Stimulated activated CD4-positive, alpha-beta T cell treated with anti-CD3 and anti-CD28 coated beads, Interleukin-4, amount 100 ng/mL, for 24 hours (primary cell): ENCODE data around the gene TAS2R60.
"Not testable (repeated sequence)": the region's sequence is repeated elsewhere in the genome, so short reads cannot be mapped to it uniquely, and the experiment has no call there.

Experiments used
- DNase-seq: peaks from one replicate; pipeline ENCODE4 v3.0.0-alpha.2; 2020

The TAS2R60 gene

GRCh38 chr7:143479055-143479766 lies 36.0 kb downstream of the TAS2R60 start:
- DNase-seq: no peak

- no peak for DNase-seq
Measured at GRCh38 chr7:143480501-143480900, 37.2 kb downstream of the TAS2R60 start.

GRCh38 chr7:143484119-143484518 lies 40.9 kb downstream of the TAS2R60 start:
- no peak for DNase-seq

GRCh38 chr7:143485094-143485493 lies 41.8 kb downstream of the TAS2R60 start:
- no peak for DNase-seq

- DNase-seq: no peak
Measured at GRCh38 chr7:143485500-143485899, 42.2 kb downstream of the TAS2R60 start.

DNA sequence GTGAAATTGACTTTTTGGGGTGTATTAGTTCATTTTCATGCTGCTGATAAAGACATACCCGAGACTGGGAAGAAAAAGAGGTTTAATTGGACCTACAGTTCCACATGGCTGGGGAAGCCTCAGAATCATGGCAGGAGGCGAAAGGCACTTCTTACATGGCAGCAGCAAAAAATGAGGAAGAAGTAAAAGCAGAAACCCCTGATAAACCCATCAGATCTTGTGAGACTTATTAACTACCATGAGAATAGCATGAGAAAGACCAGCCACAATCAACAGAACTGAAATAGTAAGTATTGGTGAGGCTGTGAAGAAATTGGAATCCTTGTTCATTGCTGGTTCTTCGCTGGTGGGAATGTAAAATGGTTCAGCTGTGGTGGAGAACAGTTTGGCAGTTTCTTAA lies 43.0 kb downstream of the TAS2R60 start:
- not testable (repeated sequence) for DNase-seq

DNA sequence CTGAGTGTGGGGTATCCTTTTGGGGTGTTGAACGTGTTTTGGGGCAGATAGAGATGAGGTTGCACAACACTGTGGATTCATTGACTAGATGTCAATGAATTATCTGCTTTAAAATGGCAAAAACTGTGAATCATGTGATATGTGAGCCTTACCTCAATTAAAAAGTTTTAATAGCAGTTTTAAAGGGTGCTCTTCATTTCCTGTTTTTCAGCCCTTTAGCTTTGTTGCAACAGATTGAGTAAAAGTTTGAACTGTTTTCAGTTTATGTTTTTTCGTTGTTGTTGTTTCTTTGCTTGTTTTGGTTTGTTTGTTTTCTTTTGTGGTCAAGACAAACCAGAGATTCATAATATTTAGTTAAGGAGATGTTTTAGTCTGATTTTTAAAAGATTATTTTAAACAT lies 43.8 kb downstream of the TAS2R60 start:
- no peak for DNase-seq

DNA sequence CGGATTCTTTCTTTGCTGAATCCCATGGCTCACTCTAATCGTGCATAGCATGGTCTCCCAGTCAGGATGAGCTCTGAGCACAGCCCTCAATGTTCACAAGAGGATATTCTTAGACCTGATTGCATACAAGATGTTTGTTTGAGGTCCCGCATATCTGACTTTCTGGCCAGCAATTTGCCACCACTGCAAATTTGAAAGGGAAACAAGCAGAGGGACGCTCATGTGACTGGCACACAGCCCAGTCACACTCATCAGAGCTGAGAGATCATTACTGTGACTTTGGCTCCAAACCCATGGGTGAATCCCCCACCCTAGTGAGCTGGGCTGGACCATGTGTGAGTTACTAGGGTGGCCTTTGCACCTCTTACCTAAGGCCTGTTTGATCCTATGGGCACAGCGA lies 44.3 kb downstream of the TAS2R60 start:
- DNase-seq: no peak

DNA sequence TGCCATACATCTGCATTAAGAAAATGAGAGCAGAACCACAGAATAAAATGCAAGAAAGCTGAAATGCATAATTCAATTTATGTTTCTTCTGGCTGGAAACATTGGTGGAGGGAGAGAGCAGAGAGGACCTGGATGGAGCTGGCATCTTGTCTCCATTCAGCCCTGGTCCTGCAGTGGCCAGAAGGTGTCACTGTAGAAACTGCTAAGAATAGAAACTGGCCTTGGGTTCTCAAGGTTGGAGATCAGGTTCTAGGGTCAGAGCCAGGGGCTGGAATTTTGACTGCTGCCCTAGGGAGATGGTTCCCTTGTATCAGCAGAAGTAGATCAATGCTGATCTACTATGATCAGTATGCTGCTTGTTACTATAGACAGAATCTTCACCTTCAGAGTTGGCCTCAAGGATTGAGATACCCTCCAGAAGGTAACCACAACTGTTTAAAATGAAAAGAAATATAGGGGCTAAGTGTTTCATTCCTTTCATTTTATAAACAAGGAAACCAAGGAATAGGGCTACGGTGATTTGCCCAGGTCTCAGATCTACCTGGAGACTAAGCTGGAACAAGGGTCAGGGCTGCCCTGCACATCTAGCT lies 47.6 kb downstream of the TAS2R60 start:
- DNase-seq: no peak

DNA sequence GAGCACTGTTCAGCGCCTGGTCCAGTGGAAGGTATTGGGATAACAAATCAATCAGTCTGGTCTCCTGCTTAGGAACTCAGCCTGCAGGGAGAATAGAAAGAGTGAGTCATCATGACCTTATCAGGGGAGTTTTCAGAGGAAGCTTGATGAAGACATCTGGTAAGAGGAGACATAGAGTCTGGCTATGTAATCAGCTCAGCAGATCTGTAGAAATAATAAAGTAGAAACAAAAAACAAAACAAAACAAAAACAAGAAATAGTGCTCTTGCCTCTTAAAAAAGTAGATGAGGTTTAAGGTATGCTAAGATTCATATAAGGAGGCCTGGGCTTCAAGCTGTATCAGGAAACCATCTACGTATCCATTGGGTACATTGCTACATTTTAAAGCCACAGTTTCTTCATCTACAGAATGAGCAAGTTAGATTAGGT lies 48.8 kb downstream of the TAS2R60 start:
- DNase-seq: no peak

- DNase-seq: no peak
Measured at GRCh38 chr7:143492799-143493739, 49.8 kb downstream of the TAS2R60 start.

DNA sequence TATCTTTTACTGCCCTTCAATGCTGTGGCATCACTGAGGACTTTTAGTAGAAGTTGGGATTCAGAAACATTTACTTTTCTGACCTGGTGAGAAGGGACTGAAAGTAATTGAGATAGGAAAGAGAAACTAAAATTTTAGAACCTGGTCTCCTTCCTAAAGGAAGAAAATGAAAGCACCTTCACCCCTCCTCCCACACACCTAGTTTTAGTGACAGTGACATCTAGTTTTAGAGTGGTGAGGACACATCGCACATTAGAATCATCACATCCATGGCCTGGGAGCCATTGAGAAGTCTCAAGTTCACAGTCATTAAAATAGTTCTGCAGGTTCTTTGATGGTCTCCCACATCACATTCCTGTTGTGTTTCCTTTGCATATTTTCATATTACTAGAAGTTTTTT lies 50.5 kb downstream of the TAS2R60 start:
- no peak for DNase-seq
